Astrocyte of the spinal cord (primary cell): Measurements from ENCODE around the gene AIF1.

Source experiments
- DNase-seq: peaks from one replicate; pipeline ENCODE4 v3.0.0; 2011; ENCODE audit warnings: low read depth, low spot score
- H3K4me3 ChIP-seq: 2 replicates; pipeline ENCODE4 v1.5.1; 2011; ENCODE audit warnings: low read depth, mild to moderate bottlenecking, low read length, moderate library complexity
- CTCF ChIP-seq: IDR thresholded peaks from 2 replicates; pipeline ENCODE4 v1.5.1; 2012; ENCODE audit warnings: low read depth, mild to moderate bottlenecking, low read length, inconsistent platforms
- in situ Hi-C: cut with HindIII; loops from 2 replicates; pipeline ENCODE4 v1.10.0; 2017; ENCODE audit warnings: low sequenced_read_pairs

AIF1 gene

GRCh38 chr6:31573239-31574105, 41.6 kb upstream of the AIF1 start:
- TF ChIP-seq CTCF: no peak
- DNase-seq: no peak
- no peak overlapping the region for H3K4me3 ChIP-seq
- in situ Hi-C loops: no loop called here

- TF ChIP-seq CTCF: no peak
- no peak for DNase-seq
- in situ Hi-C loops: no loop called here
- H3K4me3 ChIP-seq: no peak overlapping the region
Observed at GRCh38 chr6:31574106-31575061, 40.6 kb upstream of the AIF1 start.

DNA sequence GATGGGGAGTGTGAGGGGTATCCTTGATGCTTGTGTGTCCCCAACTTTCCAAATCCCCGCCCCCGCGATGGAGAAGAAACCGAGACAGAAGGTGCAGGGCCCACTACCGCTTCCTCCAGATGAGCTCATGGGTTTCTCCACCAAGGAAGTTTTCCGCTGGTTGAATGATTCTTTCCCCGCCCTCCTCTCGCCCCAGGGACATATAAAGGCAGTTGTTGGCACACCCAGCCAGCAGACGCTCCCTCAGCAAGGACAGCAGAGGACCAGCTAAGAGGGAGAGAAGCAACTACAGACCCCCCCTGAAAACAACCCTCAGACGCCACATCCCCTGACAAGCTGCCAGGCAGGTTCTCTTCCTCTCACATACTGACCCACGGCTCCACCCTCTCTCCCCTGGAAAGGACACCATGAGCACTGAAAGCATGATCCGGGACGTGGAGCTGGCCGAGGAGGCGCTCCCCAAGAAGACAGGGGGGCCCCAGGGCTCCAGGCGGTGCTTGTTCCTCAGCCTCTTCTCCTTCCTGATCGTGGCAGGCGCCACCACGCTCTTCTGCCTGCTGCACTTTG, 39.6 kb upstream of the AIF1 start, which contains the start of gene TNF:
Gene TNF (plus strand): TSS at position 231 of the 567 bp plus-strand sequence. CDS start 177 bp downstream, at position 408.
- H3K4me3 ChIP-seq: no peak within 1 kb of the TSS
- no peak for DNase-seq
- in situ Hi-C loops: no loop called here
- no peak for TF ChIP-seq CTCF

GRCh38 chr6:31575952-31576685, 38.9 kb upstream of the AIF1 start:
- in situ Hi-C loops: no loop called here
- no peak overlapping the region for H3K4me3 ChIP-seq
- DNase-seq: no peak
- no peak for TF ChIP-seq CTCF

- DNase-seq: no peak
- H3K4me3 ChIP-seq: no peak overlapping the region
- in situ Hi-C loops: no loop called here
- no peak for TF ChIP-seq CTCF
Observed at GRCh38 chr6:31576897-31577578, 38.0 kb upstream of the AIF1 start.
